Neural progenitor cell (in vitro differentiated cells): ENCODE results near the gene SPAG16. TPM values are rescaled to one million over a fixed set of nuclear protein-coding genes. Genes with fewer than 3 reads are reported as not detected.

Source experiments
- DNase-seq: peaks from one replicate; pipeline ENCODE4 v3.0.0-alpha.2; 2016; ENCODE audit warnings: low spot score
- H2AFZ ChIP-seq: fragments of 200-600 bp; sonication (generic); replicated peaks from 2 replicates; pipeline ENCODE4 v1.6.1; 2016; ENCODE audit warnings: antibody characterized with exemption
- H3F3A ChIP-seq: fragments of 200-600 bp; sonication (generic); 2 replicates; pipeline ENCODE4 v1.6.1; 2016; ENCODE audit warnings: antibody characterized with exemption, low read depth
- H3K27ac ChIP-seq: fragments of 200-600 bp; sonication (generic); 2 replicates; pipeline ENCODE4 v1.5.1; 2016; ENCODE audit warnings: mild to moderate bottlenecking
- H3K27me3 ChIP-seq: fragments of 200-600 bp; sonication (generic); 2 replicates; pipeline ENCODE4 v1.6.1; 2016; ENCODE audit warnings: mild to moderate bottlenecking, moderate library complexity
- H3K36me3 ChIP-seq: fragments of 200-600 bp; sonication (generic); 2 replicates; pipeline ENCODE4 v1.5.1; 2016
- H3K4me1 ChIP-seq: fragments of 200-600 bp; sonication (generic); 2 replicates; pipeline ENCODE4 v1.6.1; 2016; ENCODE audit warnings: mixed run types
- H3K4me2 ChIP-seq: fragments of 200-600 bp; sonication (generic); 2 replicates; pipeline ENCODE4 v1.6.1; 2016
- H3K4me3 ChIP-seq: fragments of 200-600 bp; sonication (generic); 2 replicates; pipeline ENCODE4 v1.5.1; 2016
- H3K79me2 ChIP-seq: fragments of 200-600 bp; sonication (generic); 2 replicates; pipeline ENCODE4 v1.6.1; 2016; ENCODE audit warnings: low read depth
- H3K9ac ChIP-seq: fragments of 200-600 bp; sonication (generic); 2 replicates; pipeline ENCODE4 v1.6.1; 2016
- H3K9me3 ChIP-seq: fragments of 200-600 bp; sonication (generic); 2 replicates; pipeline ENCODE4 v1.5.1; 2016; ENCODE audit warnings: low read depth
- H4K20me1 ChIP-seq: fragments of 200-600 bp; sonication (generic); 2 replicates; pipeline ENCODE4 v1.6.1; 2016; ENCODE audit warnings: low read depth
- H3K27ac Mint-ChIP-seq: 3 replicates; pipeline ENCODE4 v1.8.0; 2021; ENCODE audit warnings: mixed read lengths
- H3K27me3 Mint-ChIP-seq: 2 replicates; pipeline ENCODE4 v1.8.0; 2022; ENCODE audit warnings: low read depth, mild to moderate bottlenecking, inconsistent platforms, moderate library complexity, mixed read lengths; ENCODE audit not compliant: insufficient read depth
- H3K36me3 Mint-ChIP-seq: 3 replicates; pipeline ENCODE4 v1.8.0; 2021; ENCODE audit warnings: mixed read lengths
- H3K4me1 Mint-ChIP-seq: 3 replicates; pipeline ENCODE4 v1.8.0; 2021; ENCODE audit warnings: mixed read lengths
- H3K4me3 Mint-ChIP-seq: 3 replicates; pipeline ENCODE4 v1.8.0; 2021; ENCODE audit warnings: mild to moderate bottlenecking, moderate library complexity, mixed read lengths
- H3K9me3 Mint-ChIP-seq: 3 replicates; pipeline ENCODE4 v1.8.0; 2020; ENCODE audit warnings: mixed read lengths
- CTCF ChIP-seq: fragments of 200-600 bp; sonication (generic); IDR thresholded peaks from 2 replicates; pipeline ENCODE4 v1.5.1; 2017; ENCODE audit warnings: antibody characterized with exemption, mild to moderate bottlenecking
- EZH2 ChIP-seq: fragments of 200-600 bp; sonication (generic); IDR thresholded peaks from 2 replicates; pipeline ENCODE4 v1.6.1; 2017; ENCODE audit warnings: antibody characterized with exemption, mild to moderate bottlenecking, moderate library complexity
- EZH2phosphoT487 ChIP-seq: fragments of 200-600 bp; sonication (generic); IDR thresholded peaks from 2 replicates; pipeline ENCODE4 v1.6.1; 2017; ENCODE audit warnings: antibody characterized with exemption
- total RNA-seq: library from RNA; depleted of rRNA; stranded (reverse); fragments of >200 nt; gene quantifications from 2 replicates; pipeline ENCODE4 v1.2.3, GENCODE V29; 2015; ENCODE audit warnings: low replicate concordance

SPAG16 gene
- total RNA-seq, 1 donor from 2014 or later: 70.3 TPM

- H3K9ac ChIP-seq: no peak overlapping the region
- no peaks in the 10 kb centered on the region for H3K36me3 ChIP-seq
- no peak for TF ChIP-seq EZH2phosphoT487
- no peak for TF ChIP-seq EZH2
- TF ChIP-seq CTCF: no peak
- Mint-ChIP-seq H3K27ac (no peak overlapping the region), H3K4me3 (no peak overlapping the region), H3K9me3 (peaks cover 2% of the 10 kb centered on the region), H3K4me1 (peaks cover 18% of the 10 kb centered on the region), H3K36me3 (no peaks in the 10 kb centered on the region), H3K27me3 (peaks cover 3% of the 10 kb centered on the region)
- H3K27ac ChIP-seq: no peak overlapping the region
- no peak overlapping the region for H3K4me2 ChIP-seq
- no peaks in the 10 kb centered on the region for H3K27me3 ChIP-seq
- DNase-seq: no peak
- peaks cover 21% of the 10 kb centered on the region for H3F3A ChIP-seq
- no peaks in the 10 kb centered on the region for H4K20me1 ChIP-seq
- H3K4me3 ChIP-seq: no peak overlapping the region
- H3K9me3 ChIP-seq: no peaks in the 10 kb centered on the region
- no peak overlapping the region for H2AFZ ChIP-seq
- peaks cover 21% of the 10 kb centered on the region for H3K4me1 ChIP-seq
- no peaks in the 10 kb centered on the region for H3K79me2 ChIP-seq
These were observed 31.1 kb upstream of the SPAG16 start for GRCh38 chr2:213253162-213253561.

- no peak overlapping the region for H2AFZ ChIP-seq
- no peaks in the 10 kb centered on the region for H4K20me1 ChIP-seq
- H3K27me3 Mint-ChIP-seq: peaks cover 3% of the 10 kb centered on the region
- no peaks in the 10 kb centered on the region for H3F3A ChIP-seq
- H3K4me2 ChIP-seq: no peak overlapping the region
- H3K9me3 ChIP-seq: no peaks in the 10 kb centered on the region
- H3K27me3 ChIP-seq: no peaks in the 10 kb centered on the region
- H3K36me3 Mint-ChIP-seq: no peaks in the 10 kb centered on the region
- no peak overlapping the region for H3K27ac ChIP-seq
- H3K27ac Mint-ChIP-seq: no peak overlapping the region
- H3K4me1 ChIP-seq: no peaks in the 10 kb centered on the region
- no peak overlapping the region for H3K4me3 ChIP-seq
- no peak for DNase-seq
- H3K36me3 ChIP-seq: no peaks in the 10 kb centered on the region
- H3K9ac ChIP-seq: no peak overlapping the region
- H3K9me3 Mint-ChIP-seq: peaks cover 2% of the 10 kb centered on the region
- TF ChIP-seq EZH2phosphoT487 (no peak), CTCF (no peak), EZH2 (no peak)
- H3K79me2 ChIP-seq: no peaks in the 10 kb centered on the region
- no peaks in the 10 kb centered on the region for H3K4me1 Mint-ChIP-seq
- H3K4me3 Mint-ChIP-seq: no peak overlapping the region
These were observed 25.0 kb upstream of the SPAG16 start for GRCh38 chr2:213259266-213259665.

GRCh38 chr2:213261237-213261636 is 23.0 kb upstream of the SPAG16 start:
- Histone ChIP-seq H3K4me1 (peaks cover 7% of the 10 kb centered on the region), H3K79me2 (no peaks in the 10 kb centered on the region), H3K9me3 (no peaks in the 10 kb centered on the region), H3F3A (no peaks in the 10 kb centered on the region), H3K27me3 (no peaks in the 10 kb centered on the region), H2AFZ (no peak overlapping the region), H4K20me1 (no peaks in the 10 kb centered on the region), H3K4me3 (no peak overlapping the region), H3K9ac (no peak overlapping the region), H3K27ac (no peak overlapping the region), H3K36me3 (no peaks in the 10 kb centered on the region), H3K4me2 (no peak overlapping the region)
- no peaks in the 10 kb centered on the region for H3K36me3 Mint-ChIP-seq
- H3K4me3 Mint-ChIP-seq: no peak overlapping the region
- no peak overlapping the region for H3K27ac Mint-ChIP-seq
- no peak for DNase-seq
- H3K27me3 Mint-ChIP-seq: no peaks in the 10 kb centered on the region
- H3K9me3 Mint-ChIP-seq: no peaks in the 10 kb centered on the region
- TF ChIP-seq EZH2phosphoT487: no peak
- no peak for TF ChIP-seq EZH2
- TF ChIP-seq CTCF: no peak
- no peaks in the 10 kb centered on the region for H3K4me1 Mint-ChIP-seq

- H3K27ac Mint-ChIP-seq: no peak overlapping the region
- Histone ChIP-seq H3F3A (no peaks in the 10 kb centered on the region), H3K9me3 (no peaks in the 10 kb centered on the region), H3K4me1 (peaks cover 8% of the 10 kb centered on the region), H4K20me1 (no peaks in the 10 kb centered on the region), H3K36me3 (no peaks in the 10 kb centered on the region), H3K79me2 (no peaks in the 10 kb centered on the region), H2AFZ (peak overlapping the region; percentile 30), H3K4me3 (no peak overlapping the region), H3K27me3 (no peaks in the 10 kb centered on the region), H3K27ac (no peak overlapping the region), H3K9ac (no peak overlapping the region), H3K4me2 (no peak overlapping the region)
- H3K4me3 Mint-ChIP-seq: no peak overlapping the region
- H3K4me1 Mint-ChIP-seq: no peaks in the 10 kb centered on the region
- H3K36me3 Mint-ChIP-seq: no peaks in the 10 kb centered on the region
- TF ChIP-seq CTCF (no peak), EZH2phosphoT487 (no peak), EZH2 (no peak)
- no peaks in the 10 kb centered on the region for H3K27me3 Mint-ChIP-seq
- H3K9me3 Mint-ChIP-seq: no peaks in the 10 kb centered on the region
- no peak for DNase-seq
These were observed 22.5 kb upstream of the SPAG16 start for GRCh38 chr2:213261715-213262114.
